ENCODE measurements around the gene FMR1NB.

FMR1NB gene

GRCh38 chrX:148070504-148070877 is 89.4 kb downstream of the FMR1NB start:
- DNase-seq (ENCODE audit: low read depth in 2 of 2) = no peak

Data from stimulated activated CD8-positive, alpha-beta memory T cell treated with anti-CD3 and anti-CD28 coated beads, Interleukin-15, amount 100 ng/mL, for 4 hours (primary cell).